GM12878 (cell line): ENCODE data around the gene LCE2C. TPM values are rescaled to one million over a fixed set of nuclear protein-coding genes. Genes with fewer than 3 reads are reported as not detected.
"Not testable (repeated sequence)": the region's sequence is repeated elsewhere in the genome, so short reads cannot be mapped to it uniquely, and the experiment has no call there.

Source experiments
- ATAC-seq: fragments of 200-7000 bp; cut with Tn5 transposase; 3 replicates; pipeline ENCODE4 v1.9.1; 2020; ENCODE audit warnings: mild to moderate bottlenecking, moderate library complexity
- Bru-seq: library from RNA; stranded (reverse); fragments of 400-500 nt; gene quantifications from one replicate; lab custom pipeline; 2021; lab: Mats Ljungman, UMichigan
- BruChase-seq, 2 experiments: library from RNA; stranded (reverse); fragments of 400-500 nt; gene quantifications; one replicate each; lab custom pipeline; 2021; lab: Mats Ljungman, UMichigan
- BruUV-seq: library from RNA; stranded (reverse); fragments of 400-500 nt; replicated peaks from 2 replicates; lab custom pipeline; 2021; lab: Mats Ljungman, UMichigan
- CTCF ChIA-PET: fragments of 300-600 bp; sonication (Branson Sonifier 250); formaldehyde crosslinking; extraction: SDS; loops from one replicate; lab custom pipeline; 2021; ENCODE audit warnings: inconsistent platforms; lab: Yijun Ruan, JAX
- POLR2A ChIA-PET: fragments of 350-600 bp; formaldehyde crosslinking; extraction: SDS; loops from one replicate; lab custom pipeline; 2021; ENCODE audit warnings: inconsistent platforms; lab: Charles Lee
- RAD21 ChIA-PET: fragments of 300-600 bp; sonication (Branson Sonifier 250); formaldehyde crosslinking; loops from one replicate; lab custom pipeline; 2023; ENCODE audit warnings: antibody characterized with exemption; ENCODE audit not compliant: unreplicated experiment; lab: Charles Lee
- SMC1A ChIA-PET: fragments of 300-600 bp; sonication (Branson Sonifier 250); formaldehyde crosslinking; loops from one replicate; lab custom pipeline; 2023; ENCODE audit not compliant: unreplicated experiment, uncharacterized antibody; lab: Charles Lee
- DNase-seq: peaks from one replicate; pipeline ENCODE4 v3.0.0-alpha.2; 2011; ENCODE audit warnings: low read depth, low spot score
- FAIRE-seq: peaks from 3 replicates; lab custom pipeline; 2011; peaks lifted over from hg19 to GRCh38; lab: Jason Lieb, UNC
- H2AFZ ChIP-seq: 2 replicates; pipeline ENCODE4 v1.6.0; 2011; ENCODE audit warnings: low read depth, low read length, control low read depth; ENCODE audit not compliant: control insufficient read depth
- H3K27ac ChIP-seq: 2 replicates; pipeline ENCODE4 v1.5.1; 2011; ENCODE audit warnings: control low read depth; ENCODE audit not compliant: control insufficient read depth, insufficient read depth
- H3K27me3 ChIP-seq, 2 experiments: replicated peaks in 1 of 2; 2 replicates each; pipeline versions ENCODE4 v1.6.0 to v1.6.1; 2011; ENCODE audit warnings: low read length in 1 of 2; ENCODE audit not compliant: control insufficient read depth in 2 of 2, insufficient read depth in 2 of 2
- H3K36me3 ChIP-seq, 2 experiments: 2 replicates each; pipeline ENCODE4 v1.5.1; 2011; ENCODE audit warnings: low read length in 1 of 2; ENCODE audit not compliant: control insufficient read depth in 2 of 2, insufficient read depth in 2 of 2
- H3K4me1 ChIP-seq: 2 replicates; pipeline ENCODE4 v1.6.1; 2011; ENCODE audit warnings: mild to moderate bottlenecking, low read length, moderate library complexity, mixed read lengths; ENCODE audit not compliant: control insufficient read depth, insufficient read depth
- H3K4me2 ChIP-seq: 2 replicates; pipeline ENCODE4 v1.6.0; 2011; ENCODE audit warnings: control low read depth; ENCODE audit not compliant: control insufficient read depth, insufficient read depth
- H3K4me3 ChIP-seq: fragments of 200-600 bp; sonication (generic); 2 replicates; pipeline ENCODE4 v1.5.1; 2016
- H3K79me2 ChIP-seq: 2 replicates; pipeline ENCODE4 v1.6.0; 2011; ENCODE audit warnings: low read length; ENCODE audit not compliant: control insufficient read depth, insufficient read depth
- H3K9ac ChIP-seq: 2 replicates; pipeline ENCODE4 v1.8.0; 2011; ENCODE audit warnings: low read length, control low read depth, mixed read lengths; ENCODE audit not compliant: control insufficient read depth, insufficient read depth
- H3K9me3 ChIP-seq: replicated peaks from 3 replicates; pipeline ENCODE4 v1.5.1; 2011; ENCODE audit warnings: mild to moderate bottlenecking, low read length; ENCODE audit not compliant: control insufficient read depth, insufficient read depth
- H4K20me1 ChIP-seq: 2 replicates; pipeline ENCODE4 v1.6.0; 2011; ENCODE audit not compliant: control insufficient read depth, insufficient read depth
- BCL11A ChIP-seq: IDR thresholded peaks from 2 replicates; pipeline ENCODE4 v1.6.1; 2011; ENCODE audit warnings: low read depth, low read length
- GATAD2B ChIP-seq: fragments of 450-650 bp; conservative IDR thresholded peaks from 2 replicates; pipeline ENCODE4 v1.6.1; 2017; ENCODE audit warnings: low read depth, mild to moderate bottlenecking, moderate library complexity
- JUNB ChIP-seq: IDR thresholded peaks from 2 replicates; pipeline ENCODE4 v1.6.1; 2016; ENCODE audit warnings: antibody characterized with exemption, mild to moderate bottlenecking
- JUND ChIP-seq: IDR thresholded peaks from 2 replicates; pipeline ENCODE4 v1.6.1; 2012; ENCODE audit warnings: low read depth, mild to moderate bottlenecking, low read length, improper control_type of control experiment, moderate library complexity
- WRNIP1 ChIP-seq: IDR thresholded peaks from 2 replicates; pipeline ENCODE4 v1.6.1; 2011; ENCODE audit warnings: low read depth, low read length, improper control_type of control experiment, borderline replicate concordance
- ZSCAN29 ChIP-seq: fragments of 450-650 bp; IDR thresholded peaks from 2 replicates; pipeline ENCODE4 v1.6.1; 2017; ENCODE audit warnings: mild to moderate bottlenecking, moderate library complexity
- WGBS: methylation state at CpG from one replicate; pipeline ENCODE4 v1.1.6; 2016; ENCODE audit warnings: low lambda C conversion rate; ENCODE audit not compliant: insufficient replicate concordance, insufficient coverage; ENCODE audit errors: missing lambda C conversion rate; 5-methylcytosine and 5-hydroxymethylcytosine counted together
- in situ Hi-C: fragments of 300-500 bp; cut with MboI; formaldehyde crosslinking; loops from 9 replicates; pipeline ENCODE4 v1.14.3; 2018; ENCODE audit warnings: mixed read lengths
- intact Hi-C: fragments of 100-400 bp; cut with micrococcal nuclease; formaldehyde crosslinking; loops from one replicate; pipeline ENCODE4 v1.14.2; 2022; ENCODE audit not compliant: unreplicated experiment
- long read RNA-seq, 2 experiments: library from polyadenylated mRNA; unstranded; transcript quantifications; one replicate each; pipeline ENCODE4 v2.0.0, GENCODE V29; 2019 to 2020
- polyA minus RNA-seq, 3 experiments: library from RNA; depleted of rRNA, polyadenylated mRNA; stranded (reverse); fragments of >200 nt; gene quantifications; 2 replicates each; pipeline ENCODE4 v1.2.3, GENCODE V29; 2011
- polyA plus RNA-seq, 11 experiments: library from polyadenylated mRNA; depleted of rRNA in 4 of 11; unstranded in 6 of 11; stranded (reverse) in 5 of 11; fragments of >200 nt; fragmentation: Nextera tagmentation in 4 of 11; fragmentation: Illumina TruSeq in 1 of 11; extraction: Ambion mirVana in 4 of 11; extraction: Trizol in 1 of 11; gene quantifications; 1 replicate in 1 of 11; 2 replicates in 10 of 11; pipeline versions ENCODE4 v1.2.1 to v1.2.3, GENCODE V29; 2011 to 2016; ENCODE audit warnings: inconsistent platforms in 2 of 11, missing spikeins in 2 of 11, low read depth in 1 of 11
- total RNA-seq, 4 experiments: library from RNA; depleted of rRNA in 3 of 4; stranded (reverse); fragments of >200 nt in 3 of 4; fragmentation: Illumina TruSeq in 1 of 4; extraction: Trizol in 1 of 4; gene quantifications; 2 replicates each; pipeline versions ENCODE4 v1.2.1 to v1.2.3, GENCODE V29; 2013 to 2021

Gene LCE2C
- total RNA-seq (2013; cell fraction: nucleolus; rRNA removed) = not detected in 2 replicates
- total RNA-seq (2014; rRNA removed) (not detected in 2 replicates), total RNA-seq (2014; rRNA removed; fragmentation: Illumina TruSeq; extraction: Trizol) (not detected in 2 replicates), total RNA-seq (2021) (not detected in 2 replicates), polyA plus RNA-seq (2011; rRNA removed) (not detected in 2 replicates), polyA plus RNA-seq (2014; fragmentation: Illumina TruSeq; extraction: Trizol) (not detected in 2 replicates), polyA plus RNA-seq (2014; fragmentation: Nextera tagmentation; extraction: Ambion mirVana) (not detected), polyA plus RNA-seq (2014; rRNA removed) (not detected in 2 replicates), polyA plus RNA-seq (2016; fragmentation: Nextera tagmentation; extraction: Ambion mirVana) (not detected), polyA minus RNA-seq (2011; rRNA and poly(A)+ RNA removed) (not detected in 2 replicates), Bru-seq, nascent RNA (not detected), BruChase-seq, experiment 1, labeled RNA remaining after a 6-hour chase (not detected), BruChase-seq, experiment 2, labeled RNA remaining after a 2-hour chase (not detected)
- polyA plus RNA-seq (2011; ENCODE audit: low read depth) = not detected
- not detected in 2 replicates for polyA plus RNA-seq (2011; cell fraction: cytosol; rRNA removed)
- polyA plus RNA-seq (2011; cell fraction: nucleus; rRNA removed) = not detected in 2 replicates
- polyA plus RNA-seq (2012) = not detected in 2 replicates
- not detected in 2 replicates for polyA minus RNA-seq (2011; cell fraction: cytosol; rRNA and poly(A)+ RNA removed)
- not detected in 2 replicates for polyA minus RNA-seq (2011; cell fraction: nucleus; rRNA and poly(A)+ RNA removed)
- long read RNA-seq, experiment 1 = 0 reads
- long read RNA-seq, experiment 2 = 0 reads

GRCh38 chr1:152674983-152675382 lies at the start of gene LCE2C:
LCE2C (plus strand) TSS chr1:152675279; CDS start chr1:152676016, 737 bp downstream.
- ATAC-seq, BruUV-seq, H4K20me1 ChIP-seq, H3K4me2 ChIP-seq, H3K4me1 ChIP-seq, H3K4me3 ChIP-seq, H3K9me3 ChIP-seq, FAIRE-seq, H3K9ac ChIP-seq, H3K79me2 ChIP-seq, POLR2A ChIA-PET, H2AFZ ChIP-seq, H3K36me3 ChIP-seq, intact Hi-C loops, H3K27me3 ChIP-seq, RAD21 ChIA-PET, in situ Hi-C loops, SMC1A ChIA-PET, CTCF ChIA-PET, DNase-seq, H3K27ac ChIP-seq: not testable (repeated sequence)
- 0% methylated on average over 2 of the region's 3 CpGs for WGBS

GRCh38 chr1:152626744-152627143 lies 48.3 kb upstream of the LCE2C start:
- ChIA-PET SMC1A (no interaction called here), POLR2A (no interaction called here), RAD21 (no interaction called here), CTCF (no interaction called here)
- Histone ChIP-seq H3K79me2 (no peaks in the 10 kb centered on the region), H3K4me3 (no peak overlapping the region), H3K4me2 (no peak overlapping the region), H4K20me1 (no peaks in the 10 kb centered on the region), H3K36me3 (no peaks in the 10 kb centered on the region), H3K27me3 (no peaks in the 10 kb centered on the region), H3K27ac (no peak overlapping the region), H3K4me1 (no peaks in the 10 kb centered on the region), H3K9me3 (no peaks in the 10 kb centered on the region), H2AFZ (no peak overlapping the region), H3K9ac (no peak overlapping the region)
- BruUV-seq = no TSS peak
- 33% methylated on average over 1 of the region's 1 CpG for WGBS
- TF ChIP-seq WRNIP1 (no peak), ZSCAN29 (no peak), JUNB (no peak), JUND (no peak), BCL11A (no peak), GATAD2B (no peak)
- intact Hi-C loops (loop anchor here (10.0 kb wide), 1 partner anchor 132 kb away; no protein-coding TSS in a partner anchor), in situ Hi-C loops (no loop called here)
- DNase-seq = no peak
- FAIRE-seq = no peak
- no peak for ATAC-seq
